Measurements from ENCODE around the gene SPEF2.

DNA sequence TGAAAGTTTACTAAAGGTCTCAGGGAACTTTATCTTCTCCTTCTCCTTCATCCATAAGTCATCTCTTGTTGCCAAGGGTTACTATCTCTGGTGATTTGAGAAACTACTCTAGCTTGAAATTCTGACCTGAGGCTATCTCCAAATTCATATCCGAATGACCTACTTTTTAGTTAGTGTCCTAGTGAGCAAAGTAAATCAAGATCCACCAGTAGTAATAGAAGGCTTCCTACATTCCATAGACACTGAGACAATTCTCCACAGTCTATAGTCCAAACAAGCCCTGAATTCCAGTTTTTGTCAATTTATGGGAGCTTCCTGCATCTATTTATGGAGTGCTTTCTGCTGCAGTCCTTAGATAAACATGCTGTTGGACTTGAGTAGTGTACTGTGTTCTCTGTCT is 244.1 kb downstream of the SPEF2 start:
- TF ChIP-seq, protein P1, sequence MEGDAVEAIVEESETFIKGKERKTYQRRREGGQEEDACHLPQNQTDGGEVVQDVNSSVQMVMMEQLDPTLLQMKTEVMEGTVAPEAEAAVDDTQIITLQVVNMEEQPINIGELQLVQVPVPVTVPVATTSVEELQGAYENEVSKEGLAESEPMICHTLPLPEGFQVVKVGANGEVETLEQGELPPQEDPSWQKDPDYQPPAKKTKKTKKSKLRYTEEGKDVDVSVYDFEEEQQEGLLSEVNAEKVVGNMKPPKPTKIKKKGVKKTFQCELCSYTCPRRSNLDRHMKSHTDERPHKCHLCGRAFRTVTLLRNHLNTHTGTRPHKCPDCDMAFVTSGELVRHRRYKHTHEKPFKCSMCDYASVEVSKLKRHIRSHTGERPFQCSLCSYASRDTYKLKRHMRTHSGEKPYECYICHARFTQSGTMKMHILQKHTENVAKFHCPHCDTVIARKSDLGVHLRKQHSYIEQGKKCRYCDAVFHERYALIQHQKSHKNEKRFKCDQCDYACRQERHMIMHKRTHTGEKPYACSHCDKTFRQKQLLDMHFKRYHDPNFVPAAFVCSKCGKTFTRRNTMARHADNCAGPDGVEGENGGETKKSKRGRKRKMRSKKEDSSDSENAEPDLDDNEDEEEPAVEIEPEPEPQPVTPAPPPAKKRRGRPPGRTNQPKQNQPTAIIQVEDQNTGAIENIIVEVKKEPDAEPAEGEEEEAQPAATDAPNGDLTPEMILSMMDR (IDR thresholded peaks at IDR 0.05), result no peak
- TF ChIP-seq, protein P2, sequence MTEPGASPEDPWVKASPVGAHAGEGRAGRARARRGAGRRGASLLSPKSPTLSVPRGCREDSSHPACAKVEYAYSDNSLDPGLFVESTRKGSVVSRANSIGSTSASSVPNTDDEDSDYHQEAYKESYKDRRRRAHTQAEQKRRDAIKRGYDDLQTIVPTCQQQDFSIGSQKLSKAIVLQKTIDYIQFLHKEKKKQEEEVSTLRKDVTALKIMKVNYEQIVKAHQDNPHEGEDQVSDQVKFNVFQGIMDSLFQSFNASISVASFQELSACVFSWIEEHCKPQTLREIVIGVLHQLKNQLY (CRISPR knock-in tag; IDR thresholded peaks at IDR 0.05), result no peak
- TF ChIP-seq, protein P3, sequence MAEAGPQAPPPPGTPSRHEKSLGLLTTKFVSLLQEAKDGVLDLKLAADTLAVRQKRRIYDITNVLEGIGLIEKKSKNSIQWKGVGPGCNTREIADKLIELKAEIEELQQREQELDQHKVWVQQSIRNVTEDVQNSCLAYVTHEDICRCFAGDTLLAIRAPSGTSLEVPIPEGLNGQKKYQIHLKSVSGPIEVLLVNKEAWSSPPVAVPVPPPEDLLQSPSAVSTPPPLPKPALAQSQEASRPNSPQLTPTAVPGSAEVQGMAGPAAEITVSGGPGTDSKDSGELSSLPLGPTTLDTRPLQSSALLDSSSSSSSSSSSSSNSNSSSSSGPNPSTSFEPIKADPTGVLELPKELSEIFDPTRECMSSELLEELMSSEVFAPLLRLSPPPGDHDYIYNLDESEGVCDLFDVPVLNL (CRISPR knock-in tag; IDR thresholded peaks at IDR 0.05; ENCODE audit: borderline replicate concordance, low read depth), result no peak
- TF ChIP-seq CREB1 (CRISPR knock-in tag; IDR thresholded peaks at IDR 0.05) (no peak), ELF4 (CRISPR knock-in tag; IDR thresholded peaks at IDR 0.05; ENCODE audit: low read depth) (no peak), NR2C2 (CRISPR knock-in tag; IDR thresholded peaks at IDR 0.05) (no peak)
- TF ChIP-seq, protein P4, sequence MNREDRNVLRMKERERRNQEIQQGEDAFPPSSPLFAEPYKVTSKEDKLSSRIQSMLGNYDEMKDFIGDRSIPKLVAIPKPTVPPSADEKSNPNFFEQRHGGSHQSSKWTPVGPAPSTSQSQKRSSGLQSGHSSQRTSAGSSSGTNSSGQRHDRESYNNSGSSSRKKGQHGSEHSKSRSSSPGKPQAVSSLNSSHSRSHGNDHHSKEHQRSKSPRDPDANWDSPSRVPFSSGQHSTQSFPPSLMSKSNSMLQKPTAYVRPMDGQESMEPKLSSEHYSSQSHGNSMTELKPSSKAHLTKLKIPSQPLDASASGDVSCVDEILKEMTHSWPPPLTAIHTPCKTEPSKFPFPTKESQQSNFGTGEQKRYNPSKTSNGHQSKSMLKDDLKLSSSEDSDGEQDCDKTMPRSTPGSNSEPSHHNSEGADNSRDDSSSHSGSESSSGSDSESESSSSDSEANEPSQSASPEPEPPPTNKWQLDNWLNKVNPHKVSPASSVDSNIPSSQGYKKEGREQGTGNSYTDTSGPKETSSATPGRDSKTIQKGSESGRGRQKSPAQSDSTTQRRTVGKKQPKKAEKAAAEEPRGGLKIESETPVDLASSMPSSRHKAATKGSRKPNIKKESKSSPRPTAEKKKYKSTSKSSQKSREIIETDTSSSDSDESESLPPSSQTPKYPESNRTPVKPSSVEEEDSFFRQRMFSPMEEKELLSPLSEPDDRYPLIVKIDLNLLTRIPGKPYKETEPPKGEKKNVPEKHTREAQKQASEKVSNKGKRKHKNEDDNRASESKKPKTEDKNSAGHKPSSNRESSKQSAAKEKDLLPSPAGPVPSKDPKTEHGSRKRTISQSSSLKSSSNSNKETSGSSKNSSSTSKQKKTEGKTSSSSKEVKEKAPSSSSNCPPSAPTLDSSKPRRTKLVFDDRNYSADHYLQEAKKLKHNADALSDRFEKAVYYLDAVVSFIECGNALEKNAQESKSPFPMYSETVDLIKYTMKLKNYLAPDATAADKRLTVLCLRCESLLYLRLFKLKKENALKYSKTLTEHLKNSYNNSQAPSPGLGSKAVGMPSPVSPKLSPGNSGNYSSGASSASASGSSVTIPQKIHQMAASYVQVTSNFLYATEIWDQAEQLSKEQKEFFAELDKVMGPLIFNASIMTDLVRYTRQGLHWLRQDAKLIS (CRISPR knock-in tag; IDR thresholded peaks at IDR 0.05; ENCODE audit: borderline replicate concordance), result no peak
